ENCODE data around the gene SLC47A2.

SLC47A2 gene

GRCh38 chr17:19713901-19714361, 2.5 kb downstream of the SLC47A2 start:
- no peak overlapping the region for H3K27ac Mint-ChIP-seq
- no peaks in the 10 kb centered on the region for H3K36me3 Mint-ChIP-seq (ENCODE audit: low read depth)
- no peaks in the 10 kb centered on the region for H3K4me1 Mint-ChIP-seq (ENCODE audit: low read depth)
- no peak overlapping the region for H3K4me3 Mint-ChIP-seq
- H3K27me3 Mint-ChIP-seq (ENCODE audit: low read depth): no peaks in the 10 kb centered on the region
- H3K9me3 Mint-ChIP-seq: no peaks in the 10 kb centered on the region

- H3K36me3 Mint-ChIP-seq (ENCODE audit: low read depth): no peaks in the 10 kb centered on the region
- H3K27ac Mint-ChIP-seq: no peak overlapping the region
- H3K4me1 Mint-ChIP-seq (ENCODE audit: low read depth): no peaks in the 10 kb centered on the region
- no peaks in the 10 kb centered on the region for H3K9me3 Mint-ChIP-seq
- no peaks in the 10 kb centered on the region for H3K27me3 Mint-ChIP-seq (ENCODE audit: low read depth)
- no peak overlapping the region for H3K4me3 Mint-ChIP-seq
Measured at GRCh38 chr17:19713462-19713861, 2.9 kb downstream of the SLC47A2 start.

GRCh38 chr17:19712436-19713004, 3.9 kb downstream of the SLC47A2 start:
- no peaks in the 10 kb centered on the region for H3K36me3 Mint-ChIP-seq (ENCODE audit: low read depth)
- H3K4me1 Mint-ChIP-seq (ENCODE audit: low read depth): no peaks in the 10 kb centered on the region
- H3K27ac Mint-ChIP-seq: no peak overlapping the region
- no peaks in the 10 kb centered on the region for H3K27me3 Mint-ChIP-seq (ENCODE audit: low read depth)
- no peak overlapping the region for H3K4me3 Mint-ChIP-seq
- H3K9me3 Mint-ChIP-seq: no peaks in the 10 kb centered on the region

GRCh38 chr17:19709841-19710240, 6.5 kb downstream of the SLC47A2 start:
- no peak overlapping the region for H3K27ac Mint-ChIP-seq
- H3K4me3 Mint-ChIP-seq: no peak overlapping the region
- H3K4me1 Mint-ChIP-seq (ENCODE audit: low read depth): no peaks in the 10 kb centered on the region
- H3K36me3 Mint-ChIP-seq (ENCODE audit: low read depth): no peaks in the 10 kb centered on the region
- no peaks in the 10 kb centered on the region for H3K9me3 Mint-ChIP-seq
- no peaks in the 10 kb centered on the region for H3K27me3 Mint-ChIP-seq (ENCODE audit: low read depth)

GRCh38 chr17:19708431-19709175, 7.8 kb downstream of the SLC47A2 start:
- no peak overlapping the region for H3K27ac Mint-ChIP-seq
- no peaks in the 10 kb centered on the region for H3K36me3 Mint-ChIP-seq (ENCODE audit: low read depth)
- H3K4me1 Mint-ChIP-seq (ENCODE audit: low read depth): no peaks in the 10 kb centered on the region
- no peaks in the 10 kb centered on the region for H3K9me3 Mint-ChIP-seq
- H3K27me3 Mint-ChIP-seq (ENCODE audit: low read depth): no peaks in the 10 kb centered on the region
- H3K4me3 Mint-ChIP-seq: no peak overlapping the region

- H3K4me1 Mint-ChIP-seq (ENCODE audit: low read depth): no peaks in the 10 kb centered on the region
- no peaks in the 10 kb centered on the region for H3K36me3 Mint-ChIP-seq (ENCODE audit: low read depth)
- H3K27ac Mint-ChIP-seq: no peak overlapping the region
- H3K4me3 Mint-ChIP-seq: no peak overlapping the region
- no peaks in the 10 kb centered on the region for H3K27me3 Mint-ChIP-seq (ENCODE audit: low read depth)
- no peaks in the 10 kb centered on the region for H3K9me3 Mint-ChIP-seq
Measured at GRCh38 chr17:19707728-19708221, 8.6 kb downstream of the SLC47A2 start.

- Mint-ChIP-seq H3K4me1 (ENCODE audit: low read depth) (no peaks in the 10 kb centered on the region), H3K9me3 (no peaks in the 10 kb centered on the region), H3K27ac (no peak overlapping the region), H3K27me3 (ENCODE audit: low read depth) (no peaks in the 10 kb centered on the region), H3K4me3 (no peak overlapping the region), H3K36me3 (ENCODE audit: low read depth) (no peaks in the 10 kb centered on the region)
Measured at GRCh38 chr17:19706791-19707727, 9.3 kb downstream of the SLC47A2 start.

- no peaks in the 10 kb centered on the region for H3K4me1 Mint-ChIP-seq (ENCODE audit: low read depth)
- H3K27me3 Mint-ChIP-seq (ENCODE audit: low read depth): no peaks in the 10 kb centered on the region
- H3K27ac Mint-ChIP-seq: no peak overlapping the region
- no peaks in the 10 kb centered on the region for H3K9me3 Mint-ChIP-seq
- no peaks in the 10 kb centered on the region for H3K36me3 Mint-ChIP-seq (ENCODE audit: low read depth)
- H3K4me3 Mint-ChIP-seq: no peak overlapping the region
Measured at GRCh38 chr17:19705771-19706770, 10.3 kb downstream of the SLC47A2 start.

- Mint-ChIP-seq H3K4me1 (ENCODE audit: low read depth) (no peaks in the 10 kb centered on the region), H3K4me3 (no peak overlapping the region), H3K27ac (no peak overlapping the region), H3K9me3 (no peaks in the 10 kb centered on the region), H3K36me3 (ENCODE audit: low read depth) (no peaks in the 10 kb centered on the region), H3K27me3 (ENCODE audit: low read depth) (no peaks in the 10 kb centered on the region)
Measured at GRCh38 chr17:19705201-19705600, 11.2 kb downstream of the SLC47A2 start.

GRCh38 chr17:19703828-19704613, 12.4 kb downstream of the SLC47A2 start:
- Mint-ChIP-seq H3K27me3 (ENCODE audit: low read depth) (no peaks in the 10 kb centered on the region), H3K4me3 (no peak overlapping the region), H3K36me3 (ENCODE audit: low read depth) (no peaks in the 10 kb centered on the region), H3K27ac (no peak overlapping the region), H3K9me3 (no peaks in the 10 kb centered on the region), H3K4me1 (ENCODE audit: low read depth) (no peaks in the 10 kb centered on the region)

- no peaks in the 10 kb centered on the region for H3K36me3 Mint-ChIP-seq (ENCODE audit: low read depth)
- H3K27ac Mint-ChIP-seq: no peak overlapping the region
- H3K4me3 Mint-ChIP-seq: no peak overlapping the region
- H3K4me1 Mint-ChIP-seq (ENCODE audit: low read depth): no peaks in the 10 kb centered on the region
- no peaks in the 10 kb centered on the region for H3K27me3 Mint-ChIP-seq (ENCODE audit: low read depth)
- no peaks in the 10 kb centered on the region for H3K9me3 Mint-ChIP-seq
Measured at GRCh38 chr17:19703106-19703827, 13.1 kb downstream of the SLC47A2 start.

GRCh38 chr17:19702217-19702641, 14.2 kb downstream of the SLC47A2 start:
- Mint-ChIP-seq H3K27ac (no peak overlapping the region), H3K4me1 (ENCODE audit: low read depth) (no peaks in the 10 kb centered on the region), H3K27me3 (ENCODE audit: low read depth) (no peaks in the 10 kb centered on the region), H3K36me3 (ENCODE audit: low read depth) (no peaks in the 10 kb centered on the region), H3K4me3 (no peak overlapping the region), H3K9me3 (no peaks in the 10 kb centered on the region)
